ENCODE data around the gene SPATS2.
A peak's percentile ranks its signal among the peaks of the same experiment; 100 is the strongest.
"Not testable (repeated sequence)": the region's sequence is repeated elsewhere in the genome, so short reads cannot be mapped to it uniquely, and the experiment has no call there.

SPATS2 gene

GRCh38 chr12:49367381-49368239 is at the start of gene SPATS2:
Gene SPATS2, plus strand, starts transcription at chr12:49367462. Its CDS starts 93,551 bp downstream, at chr12:49461013.
- no peak for DNase-seq

- DNase-seq: not testable (repeated sequence)
Observed at GRCh38 chr12:49320411-49321103, 46.7 kb upstream of the SPATS2 start.

- DNase-seq: no peak
Observed at GRCh38 chr12:49322367-49322707, 44.9 kb upstream of the SPATS2 start.

GRCh38 chr12:49322708-49323523 is 44.3 kb upstream of the SPATS2 start, which contains the start of gene TROAP:
Gene TROAP, plus strand, starts transcription at chr12:49323255. Its CDS starts 354 bp downstream, at chr12:49323609.
- DNase-seq: peak; percentile 96

GRCh38 chr12:49323524-49324097 is 43.7 kb upstream of the SPATS2 start:
- DNase-seq: no peak

- no peak for DNase-seq
Observed at GRCh38 chr12:49325606-49326005, 41.7 kb upstream of the SPATS2 start.

GRCh38 chr12:49327368-49327767 is 39.9 kb upstream of the SPATS2 start:
- no peak for DNase-seq

GRCh38 chr12:49327887-49328286 is 39.4 kb upstream of the SPATS2 start:
- no peak for DNase-seq

GRCh38 chr12:49328816-49329215 is 38.4 kb upstream of the SPATS2 start:
- no peak for DNase-seq

- DNase-seq: no peak
Observed at GRCh38 chr12:49330032-49330619, 37.1 kb upstream of the SPATS2 start.

- no peak for DNase-seq
Observed at GRCh38 chr12:49330631-49331379, 36.5 kb upstream of the SPATS2 start.

- no peak for DNase-seq
Observed at GRCh38 chr12:49331380-49332222, 35.7 kb upstream of the SPATS2 start.

GRCh38 chr12:49332441-49332861 is 34.8 kb upstream of the SPATS2 start:
- DNase-seq: no peak

- no peak for DNase-seq
Observed at GRCh38 chr12:49332891-49333371, 34.3 kb upstream of the SPATS2 start.

GRCh38 chr12:49333778-49334177 is 33.5 kb upstream of the SPATS2 start:
- not testable (repeated sequence) for DNase-seq

- DNase-seq: no peak
Observed at GRCh38 chr12:49334226-49334625, 33.0 kb upstream of the SPATS2 start.

GRCh38 chr12:49334681-49335080 is 32.6 kb upstream of the SPATS2 start:
- no peak for DNase-seq

GRCh38 chr12:49335118-49335954 is 31.9 kb upstream of the SPATS2 start:
- DNase-seq: no peak

GRCh38 chr12:49335955-49336644 is 31.2 kb upstream of the SPATS2 start:
- no peak for DNase-seq

Data from stimulated activated naive CD4-positive, alpha-beta T cell treated with Interleukin-2 at 50 U/mL for 16 hours (primary cell).